ENCODE measurements around the gene CEP135.

Gene CEP135

DNA sequence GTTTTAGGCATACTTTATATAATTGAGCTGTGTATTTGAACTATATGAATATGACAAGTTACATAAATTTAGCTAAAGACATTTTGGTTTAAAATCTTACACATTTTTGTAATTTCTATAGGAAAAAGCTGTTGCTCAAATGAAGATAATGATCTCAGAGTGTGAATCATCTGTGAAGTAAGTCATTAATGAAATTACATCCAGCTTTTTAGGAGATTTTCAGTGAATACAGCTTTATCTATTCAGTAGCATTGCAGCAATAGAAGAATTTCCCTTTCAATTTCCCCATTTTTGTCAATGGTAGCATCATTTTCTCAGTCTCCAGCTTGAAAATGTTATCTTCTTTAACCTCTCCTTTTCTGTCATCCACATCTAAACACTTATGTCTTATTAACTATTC, 59.5 kb downstream of the CEP135 start:
- no peak overlapping the region for H3K4me3 ChIP-seq (ENCODE audit: low read depth, low read length)

DNA sequence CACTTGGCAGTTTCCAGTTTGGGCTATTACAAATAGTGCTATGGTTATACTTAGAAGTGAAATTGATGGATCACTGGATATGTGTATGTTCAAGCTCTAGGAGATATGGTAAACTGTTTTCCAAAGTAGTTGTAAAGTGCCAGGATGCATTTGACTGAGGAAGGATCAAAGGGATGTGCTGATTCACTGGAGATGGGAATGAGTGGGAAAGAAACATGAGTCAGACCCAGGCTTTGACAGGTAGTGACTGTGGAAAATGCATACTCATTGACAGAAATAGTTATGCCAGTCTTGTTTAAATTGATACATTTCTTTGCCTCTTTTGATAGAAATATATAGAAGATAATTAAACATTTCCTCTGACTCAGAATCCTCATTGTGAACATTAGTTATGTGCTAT, 77.9 kb downstream of the CEP135 start:
- H3K4me3 ChIP-seq (ENCODE audit: low read depth, low read length) = no peak overlapping the region

DNA sequence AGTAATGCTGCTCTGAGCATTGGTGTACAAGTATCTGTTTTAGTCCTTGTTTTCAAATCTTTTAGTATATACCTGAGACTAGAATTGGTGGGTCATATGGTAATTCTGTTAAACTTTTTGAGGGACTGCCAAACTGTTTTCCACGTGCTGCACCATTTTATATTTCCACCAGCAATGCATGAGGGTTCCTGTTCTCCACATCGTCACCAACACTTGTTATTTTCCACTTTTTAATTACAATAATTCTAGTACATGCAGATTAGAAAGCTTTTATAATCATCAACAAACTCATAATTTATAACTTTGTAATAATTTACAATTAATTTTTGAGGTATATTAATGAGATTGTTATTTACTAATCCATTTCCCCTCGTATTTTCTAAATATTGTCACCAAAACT, 79.4 kb downstream of the CEP135 start:
- H3K4me3 ChIP-seq (ENCODE audit: low read depth, low read length) = no peak overlapping the region

DNA sequence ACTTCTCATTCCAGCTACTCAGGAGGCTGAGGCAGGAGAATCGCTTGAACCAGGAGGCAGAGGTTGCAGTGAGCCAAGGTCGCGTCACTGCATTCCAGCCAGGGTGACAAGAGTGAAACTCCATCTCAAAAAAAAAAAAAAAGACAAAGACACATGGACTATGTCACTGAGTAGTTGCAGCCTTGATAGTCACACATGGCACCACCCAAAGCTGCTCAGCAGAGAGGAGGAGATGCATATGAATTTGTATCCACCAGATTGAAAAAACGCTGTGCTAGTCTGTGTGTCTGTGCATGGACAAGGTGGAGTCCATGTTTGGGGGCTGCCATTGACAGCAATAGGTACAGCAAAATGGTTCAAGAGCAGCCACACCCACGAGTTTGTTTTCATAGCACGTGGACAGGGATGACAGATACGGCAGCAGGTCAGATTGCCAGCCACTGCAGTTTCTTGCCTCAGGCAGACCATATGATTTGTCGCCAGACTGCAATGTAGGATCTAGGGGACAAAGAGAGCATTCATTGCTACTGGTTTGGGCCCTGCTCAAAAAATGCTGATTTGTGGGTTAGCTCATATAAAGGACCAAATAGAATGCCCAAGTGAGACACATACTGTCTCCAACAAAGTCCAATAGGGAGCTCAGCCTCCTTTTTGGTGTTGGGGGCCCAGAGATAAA, 89.9 kb downstream of the CEP135 start:
- H3K4me3 ChIP-seq (ENCODE audit: low read depth, low read length) = no peak overlapping the region

DNA sequence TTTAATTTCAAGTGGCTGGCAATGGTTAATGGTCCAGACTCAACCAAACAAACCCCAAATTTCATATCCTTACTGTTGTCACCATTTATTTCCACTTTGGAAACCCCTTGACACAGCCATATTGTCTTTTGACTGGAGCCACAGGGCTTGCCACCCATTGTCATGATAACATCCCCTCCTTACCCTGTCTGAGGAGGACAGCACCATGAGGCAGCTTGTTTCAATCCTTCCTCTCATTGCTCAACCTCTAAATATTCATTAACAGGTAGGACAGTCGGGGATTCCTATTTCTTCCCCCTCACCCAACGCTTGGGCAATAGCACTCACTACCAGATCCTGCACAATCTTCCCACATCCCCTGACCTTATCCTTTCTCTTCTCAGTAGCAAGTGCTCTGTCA, 92.1 kb downstream of the CEP135 start:
- no peak overlapping the region for H3K4me3 ChIP-seq (ENCODE audit: low read depth, low read length)

- H3K4me3 ChIP-seq (ENCODE audit: low read depth, low read length) = no peak overlapping the region
Measured at GRCh38 chr4:56042225-56042624, 93.5 kb downstream of the CEP135 start.

- peak overlapping the region; percentile 79 for H3K4me3 ChIP-seq (ENCODE audit: low read depth, low read length)
Measured at GRCh38 chr4:56048383-56048701, 99.6 kb downstream of the CEP135 start.

- H3K4me3 ChIP-seq (ENCODE audit: low read depth, low read length) = peak overlapping the region; percentile 79
Measured at GRCh38 chr4:56048702-56049431, 100.1 kb downstream of the CEP135 start.

GRCh38 chr4:56050625-56051024, 101.9 kb downstream of the CEP135 start:
- H3K4me3 ChIP-seq (ENCODE audit: low read depth, low read length) = no peak overlapping the region

DNA sequence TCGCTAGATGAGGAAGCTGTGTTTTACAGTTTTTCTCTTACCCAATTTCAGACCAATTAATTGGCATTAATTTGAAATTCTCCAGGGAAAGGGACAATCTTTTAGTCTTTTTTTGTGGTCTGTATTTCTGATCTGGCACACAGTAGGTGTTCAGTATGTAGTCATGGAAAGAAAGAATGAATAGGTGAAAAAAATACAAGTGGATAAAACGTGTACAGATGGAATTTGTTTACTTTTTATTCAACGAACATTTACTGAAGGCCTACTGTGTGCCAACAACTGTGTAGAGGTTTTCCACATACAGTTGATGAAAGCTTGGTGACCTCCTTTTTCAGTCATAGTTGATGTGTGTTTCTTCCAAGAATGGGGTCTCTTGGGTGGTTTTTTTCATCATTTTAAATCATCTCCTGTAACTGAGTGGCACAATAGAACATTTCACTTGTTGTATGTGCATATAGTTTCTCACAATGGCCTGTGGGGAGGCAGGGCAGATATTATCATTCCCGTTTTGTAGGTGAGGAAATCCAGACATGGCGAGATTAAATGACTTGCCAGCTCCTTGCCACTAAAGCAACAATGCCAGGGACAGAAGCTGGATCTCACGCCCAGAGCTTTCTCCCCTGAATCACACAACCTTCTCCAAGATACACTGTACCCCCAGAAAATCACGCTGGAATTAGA, 102.4 kb downstream of the CEP135 start:
- H3K4me3 ChIP-seq (ENCODE audit: low read depth, low read length) = no peak overlapping the region

DNA sequence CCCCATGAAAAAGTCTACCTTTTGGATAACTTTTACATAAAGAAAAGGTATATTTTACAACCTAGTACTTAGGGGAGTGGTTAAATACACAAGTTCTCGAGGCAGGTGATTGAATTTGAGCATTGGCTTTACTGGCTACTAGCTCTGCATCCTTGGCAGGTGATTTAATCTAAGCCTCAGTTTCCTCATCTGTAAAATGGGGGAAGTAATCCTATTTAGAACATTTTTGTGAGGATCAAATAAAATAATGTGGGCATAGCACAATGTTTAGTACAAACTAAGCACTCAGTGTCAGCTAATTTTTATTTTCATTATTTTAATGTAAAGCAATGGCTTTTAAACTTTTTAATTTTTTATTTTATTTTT, 102.9 kb downstream of the CEP135 start:
- H3K4me3 ChIP-seq (ENCODE audit: low read depth, low read length) = no peak overlapping the region

- H3K4me3 ChIP-seq (ENCODE audit: low read depth, low read length) = no peak overlapping the region
Measured at GRCh38 chr4:56052481-56052880, 103.7 kb downstream of the CEP135 start.

GRCh38 chr4:56052966-56053365, 104.2 kb downstream of the CEP135 start:
- no peak overlapping the region for H3K4me3 ChIP-seq (ENCODE audit: low read depth, low read length)

GRCh38 chr4:56055027-56055977, 106.6 kb downstream of the CEP135 start:
- H3K4me3 ChIP-seq (ENCODE audit: low read depth, low read length) = no peak overlapping the region

- H3K4me3 ChIP-seq (ENCODE audit: low read depth, low read length) = no peak overlapping the region
Measured at GRCh38 chr4:56055991-56056390, 107.2 kb downstream of the CEP135 start.

- H3K4me3 ChIP-seq (ENCODE audit: low read depth, low read length) = no peak overlapping the region
Measured at GRCh38 chr4:56058555-56058954, 109.8 kb downstream of the CEP135 start.

- no peak overlapping the region for H3K4me3 ChIP-seq (ENCODE audit: low read depth, low read length)
Measured at GRCh38 chr4:56060036-56060435, 111.3 kb downstream of the CEP135 start.

DNA sequence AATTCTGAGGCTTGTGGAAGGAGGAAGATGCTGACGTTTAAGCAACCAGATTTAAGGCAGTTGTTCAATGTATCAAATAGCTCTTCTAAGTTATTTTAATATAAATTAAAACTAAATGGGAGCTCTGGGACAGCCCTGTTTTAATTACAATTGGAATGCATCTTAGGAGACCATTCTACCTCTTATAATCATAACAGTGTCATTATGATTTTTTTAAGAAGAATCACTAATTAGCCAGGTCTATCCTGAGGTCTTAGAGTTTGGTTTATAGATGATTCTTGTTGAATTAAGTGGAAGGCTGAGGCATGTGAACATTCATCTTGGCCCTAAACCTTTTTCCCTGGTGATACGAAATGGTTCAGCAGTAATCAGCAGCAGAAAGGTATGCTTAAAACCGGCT, 113.4 kb downstream of the CEP135 start:
- H3K4me3 ChIP-seq (ENCODE audit: low read depth, low read length) = no peak overlapping the region

- H3K4me3 ChIP-seq (ENCODE audit: low read depth, low read length) = no peak overlapping the region
Measured at GRCh38 chr4:56062526-56063145, 113.9 kb downstream of the CEP135 start.

- H3K4me3 ChIP-seq (ENCODE audit: low read depth, low read length) = no peak overlapping the region
Measured at GRCh38 chr4:56066493-56066892, 117.7 kb downstream of the CEP135 start.

GRCh38 chr4:56067826-56068225, 119.1 kb downstream of the CEP135 start:
- no peak overlapping the region for H3K4me3 ChIP-seq (ENCODE audit: low read depth, low read length)
